Calu3 (cell line): ENCODE data around the gene ATPAF2. TPM values are rescaled to one million over a fixed set of nuclear protein-coding genes. Genes with fewer than 3 reads are reported as not detected.

Source experiments
- BruUV-seq: library from RNA; stranded (reverse); fragments of 400-500 nt; replicated peaks from 2 replicates; lab custom pipeline; 2021; lab: Mats Ljungman, UMichigan
- CTCF ChIA-PET: fragments of 300-600 bp; sonication (Branson Sonifier 250); formaldehyde crosslinking; loops from one replicate; lab custom pipeline; 2022; ENCODE audit warnings: antibody characterized with exemption; lab: Charles Lee
- DNase-seq: peaks from one replicate; pipeline ENCODE4 v3.0.0; 2022
- H3K27ac Mint-ChIP-seq: one replicate; pipeline ENCODE4 v1.8.0; 2022; ENCODE audit warnings: mixed read lengths; ENCODE audit not compliant: unreplicated experiment
- H3K27me3 Mint-ChIP-seq: one replicate; pipeline ENCODE4 v1.8.0; 2022; ENCODE audit warnings: mixed read lengths; ENCODE audit not compliant: unreplicated experiment
- H3K36me3 Mint-ChIP-seq: one replicate; pipeline ENCODE4 v1.8.0; 2022; ENCODE audit warnings: mild to moderate bottlenecking, moderate library complexity, mixed read lengths; ENCODE audit not compliant: insufficient read depth, unreplicated experiment
- H3K4me1 Mint-ChIP-seq: one replicate; pipeline ENCODE4 v1.8.0; 2022; ENCODE audit warnings: mild to moderate bottlenecking, low read depth, mixed read lengths; ENCODE audit not compliant: unreplicated experiment
- H3K4me3 Mint-ChIP-seq: one replicate; pipeline ENCODE4 v1.8.0; 2022; ENCODE audit warnings: mild to moderate bottlenecking, low read depth, moderate library complexity, mixed read lengths; ENCODE audit not compliant: unreplicated experiment
- H3K9me3 Mint-ChIP-seq: one replicate; pipeline ENCODE4 v1.8.0; 2022; ENCODE audit warnings: low read depth, mixed read lengths; ENCODE audit not compliant: unreplicated experiment
- CTCF ChIP-seq: fragments of 200-600 bp; IDR thresholded peaks from one replicate; pipeline ENCODE4 v1.8.0; 2022; ENCODE audit warnings: antibody characterized with exemption; ENCODE audit not compliant: unreplicated experiment
- intact Hi-C: fragments of 100-400 bp; cut with micrococcal nuclease; formaldehyde crosslinking; loops from one replicate; pipeline ENCODE4 v1.10.0; 2022; ENCODE audit not compliant: unreplicated experiment
- total RNA-seq: library from RNA; stranded (reverse); gene quantifications from 2 replicates; pipeline ENCODE4 v1.2.3, GENCODE V29; 2022

Gene ATPAF2
- total RNA-seq, 1 experiment from 2014 or later, result 17.7 TPM

- no peak for TF ChIP-seq CTCF
- intact Hi-C loops, result no loop called here
- H3K27me3 Mint-ChIP-seq, result no peaks in the 10 kb centered on the region
- no peaks in the 10 kb centered on the region for H3K4me1 Mint-ChIP-seq
- no TSS peak for BruUV-seq
- H3K27ac Mint-ChIP-seq, result no peak overlapping the region
- CTCF ChIA-PET, result no interaction called here
- H3K9me3 Mint-ChIP-seq, result no peaks in the 10 kb centered on the region
- DNase-seq, result no peak
- peaks cover 4% of the 10 kb centered on the region for H3K36me3 Mint-ChIP-seq
- H3K4me3 Mint-ChIP-seq, result no peak overlapping the region
These were observed 20.3 kb upstream of the ATPAF2 start for GRCh38 chr17:18059283-18059682.

GRCh38 chr17:18056214-18056613 lies 17.2 kb upstream of the ATPAF2 start:
- no peak for DNase-seq
- TF ChIP-seq CTCF, result no peak
- no peaks in the 10 kb centered on the region for H3K9me3 Mint-ChIP-seq
- no peak overlapping the region for H3K4me3 Mint-ChIP-seq
- H3K4me1 Mint-ChIP-seq, result no peaks in the 10 kb centered on the region
- peaks cover 4% of the 10 kb centered on the region for H3K36me3 Mint-ChIP-seq
- intact Hi-C loops, result no loop called here
- no peak overlapping the region for H3K27ac Mint-ChIP-seq
- BruUV-seq, result no TSS peak
- no peaks in the 10 kb centered on the region for H3K27me3 Mint-ChIP-seq
- CTCF ChIA-PET, result no interaction called here

GRCh38 chr17:18055597-18055996 lies 16.6 kb upstream of the ATPAF2 start:
- Mint-ChIP-seq H3K27ac (no peak overlapping the region), H3K27me3 (no peaks in the 10 kb centered on the region), H3K9me3 (no peaks in the 10 kb centered on the region), H3K4me1 (no peaks in the 10 kb centered on the region), H3K36me3 (peaks cover 4% of the 10 kb centered on the region), H3K4me3 (no peak overlapping the region)
- DNase-seq, result no peak
- CTCF ChIA-PET, result no interaction called here
- intact Hi-C loops, result no loop called here
- no peak for TF ChIP-seq CTCF
- no TSS peak for BruUV-seq

GRCh38 chr17:18045691-18046350 lies 6.9 kb upstream of the ATPAF2 start:
- H3K27me3 Mint-ChIP-seq, result no peaks in the 10 kb centered on the region
- CTCF ChIA-PET, result no interaction called here
- TF ChIP-seq CTCF, result no peak
- no TSS peak for BruUV-seq
- H3K36me3 Mint-ChIP-seq, result no peaks in the 10 kb centered on the region
- H3K4me3 Mint-ChIP-seq, result no peak overlapping the region
- H3K27ac Mint-ChIP-seq, result no peak overlapping the region
- DNase-seq, result no peak
- H3K4me1 Mint-ChIP-seq, result peaks cover 8% of the 10 kb centered on the region
- H3K9me3 Mint-ChIP-seq, result no peaks in the 10 kb centered on the region
- intact Hi-C loops, result no loop called here
